Psoas muscle (tissue), 8 donors: ENCODE data around the gene SRI. TPM values are rescaled to one million over a fixed set of nuclear protein-coding genes. Genes with fewer than 3 reads are reported as not detected.

ENCODE experiments used
- ATAC-seq, 4 donors: fragments of 200-7000 bp; cut with Tn5 transposase; one replicate each; pipeline ENCODE4 v1.9.1; 2020; ENCODE audit warnings: moderate library complexity in 3 of 4, mild to moderate bottlenecking in 2 of 4
- DNase-seq, 2 donors: peaks; one replicate each; pipeline ENCODE4 v3.0.0-alpha.2; 2020
- H3K27ac ChIP-seq: fragments of 200-600 bp; one replicate; pipeline ENCODE4 v1.8.0; 2022
- H3K27me3 ChIP-seq, 3 donors: fragments of 200-600 bp in 1 of 3; one replicate each; pipeline versions ENCODE4 v1.6.1 to v1.8.0; 2013 to 2022; ENCODE audit warnings: low read length in 2 of 3, mild to moderate bottlenecking in 2 of 3, moderate library complexity in 1 of 3; ENCODE audit not compliant: insufficient read depth in 3 of 3
- H3K36me3 ChIP-seq, 2 donors: fragments of 200-600 bp in 1 of 2; one replicate each; pipeline versions ENCODE4 v1.6.1 to v1.8.0; 2013 to 2022; ENCODE audit warnings: low read depth in 1 of 2, mild to moderate bottlenecking in 1 of 2, moderate library complexity in 1 of 2; ENCODE audit not compliant: insufficient read depth in 1 of 2
- H3K4me1 ChIP-seq: fragments of 200-600 bp; one replicate; pipeline ENCODE4 v1.8.0; 2022
- H3K4me3 ChIP-seq: fragments of 200-600 bp; one replicate; pipeline ENCODE4 v1.8.0; 2022; ENCODE audit warnings: mild to moderate bottlenecking
- H3K9me3 ChIP-seq: fragments of 200-600 bp; one replicate; pipeline ENCODE4 v1.8.0; 2022
- CTCF ChIP-seq: fragments of 200-600 bp; IDR thresholded peaks from one replicate; pipeline ENCODE4 v1.8.0; 2022; ENCODE audit warnings: antibody characterized with exemption
- WGBS, 3 donors: extraction: QIAGEN DNeasy Blood & Tissue Kit; methylation state at CpG; one replicate each; pipeline versions ENCODE4 v1.1.6 to v1.1.7; 2013; 5-methylcytosine and 5-hydroxymethylcytosine counted together
- intact Hi-C, 2 donors: fragments of 100-400 bp; cut with DNase I; formaldehyde crosslinking; loops; one replicate each; pipeline versions ENCODE4 v1.11.0 to v1.14.2; 2022
- polyA plus RNA-seq, 3 donors: library from polyadenylated mRNA; stranded (reverse); fragments of 200-250 nt; gene quantifications; one replicate each; pipeline ENCODE4 v1.2.3, GENCODE V29; 2013
- total RNA-seq, 4 donors: library from RNA; stranded (reverse); fragmentation: NEBNext Ultra II Directional in 2 of 4; extraction: Animal tissue kit (Norgen Biotek cat#: 25700) in 2 of 4; gene quantifications; one replicate each; pipeline versions ENCODE4 v1.2.1 to v1.2.4, GENCODE V29; 2021 to 2023
- donor health status: healthy with polysubstance abuse.
- donor health status: DM: no; HTN: no; CAD: no; lungs with moderate emphysema.
- donor health status: Bipolar disorder and iron deficiency.
- donor health status: healthy.
- donor health status: DM: yes; HTN: yes; CAD: no.
- donor health status: DM: no; HTN: no; CAD: no.
- donor health status: DM: no; HTN: no; CAD: no.
- donor health status: DM: yes; HTN: yes; CAD: no.

Gene SRI
- total and polyA plus RNA-seq, 7 donors: 24.4 to 46.7 (median 38.0) TPM

DNA sequence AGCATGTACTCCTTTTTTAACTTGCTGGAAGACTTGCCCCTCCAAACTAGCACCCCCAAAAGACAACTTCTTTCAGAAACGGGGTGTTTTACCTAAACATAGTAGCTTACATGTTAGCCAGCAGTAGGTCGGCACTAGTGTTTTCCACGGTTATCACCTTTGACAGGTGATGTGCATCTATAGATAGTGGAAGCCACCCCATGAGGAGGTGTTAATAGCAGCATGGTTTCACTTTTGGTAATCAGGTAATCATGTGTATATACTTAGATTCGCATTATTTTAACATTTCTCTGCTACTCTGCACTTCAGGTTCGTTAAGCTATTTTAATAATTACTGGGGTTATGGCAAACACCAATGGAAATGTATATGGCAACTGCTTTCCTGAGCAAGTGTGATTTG is 17.6 kb downstream of the SRI start:
- Histone ChIP-seq H3K4me1 (no peaks in the 10 kb centered on the region), H3K36me3 (peaks cover 4 to 49% of the 10 kb centered on the region in 2 donors), H3K27ac (no peak overlapping the region), H3K4me3 (no peak overlapping the region), H3K27me3 (no peaks in the 10 kb centered on the region), H3K9me3 (no peaks in the 10 kb centered on the region)
- no peak for TF ChIP-seq CTCF
- no peak for DNase-seq
- no peak for ATAC-seq
- intact Hi-C loops: no loop called here
- WGBS, 3 donors: 85 to 88% (median 88%) methylated on average over 5 of the region's 5 CpGs

DNA sequence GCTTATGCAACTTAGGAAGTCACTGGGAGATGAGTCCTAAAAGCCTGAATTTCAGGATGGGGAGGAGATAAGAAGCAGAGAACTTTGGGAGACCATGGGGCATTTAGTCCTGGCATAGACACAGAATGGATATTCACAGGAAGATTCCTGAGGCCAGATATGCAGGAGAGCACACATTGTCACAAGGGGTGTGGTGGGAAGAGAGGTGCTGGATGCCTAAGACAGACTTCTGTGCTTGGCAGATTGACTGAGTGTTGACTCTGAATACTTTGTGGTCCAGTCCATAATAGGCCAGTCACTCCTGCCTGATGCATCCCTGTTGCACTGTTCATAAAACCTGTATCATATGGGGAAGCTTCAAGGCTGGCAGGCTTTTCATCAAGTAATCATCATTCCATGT is 18.5 kb downstream of the SRI start:
- Histone ChIP-seq H3K27ac (no peak overlapping the region), H3K4me3 (no peak overlapping the region), H3K9me3 (no peaks in the 10 kb centered on the region), H3K4me1 (no peaks in the 10 kb centered on the region), H3K36me3 (peaks cover 4 to 39% of the 10 kb centered on the region in 2 donors), H3K27me3 (no peaks in the 10 kb centered on the region)
- no peak for DNase-seq
- no peak for ATAC-seq
- intact Hi-C loops: no loop called here
- TF ChIP-seq CTCF: no peak

- no peak overlapping the region for H3K27ac ChIP-seq
- WGBS, 3 donors: 27 to 41% (median 38%) methylated on average over 4 of the region's 4 CpGs
Observed at GRCh38 chr7:88200789-88201188, 19.0 kb downstream of the SRI start.

GRCh38 chr7:88200261-88200660 is 19.6 kb downstream of the SRI start:
- DNase-seq (no peak), ATAC-seq (no peak)
- Histone ChIP-seq H3K27me3 (no peaks in the 10 kb centered on the region), H3K4me1 (no peaks in the 10 kb centered on the region), H3K36me3 (peaks cover 4 to 29% of the 10 kb centered on the region in 2 donors), H3K9me3 (no peaks in the 10 kb centered on the region), H3K27ac (no peak overlapping the region), H3K4me3 (no peak overlapping the region)
- no peak for TF ChIP-seq CTCF
- intact Hi-C loops: no loop called here
- WGBS, 3 donors: 48 to 67% (median 49%) methylated on average over 3 of the region's 3 CpGs

More at GRCh38 chr7:88200789-88201188, 19.0 kb downstream of the SRI start:
- no peak overlapping the region for H3K4me3 ChIP-seq
- no peak for DNase-seq
- H3K4me1 ChIP-seq: no peaks in the 10 kb centered on the region
- TF ChIP-seq CTCF: no peak
- no peak for ATAC-seq
- no peaks in the 10 kb centered on the region for H3K9me3 ChIP-seq
- peaks cover 4 to 34% of the 10 kb centered on the region in 2 donors for H3K36me3 ChIP-seq
- no peaks in the 10 kb centered on the region for H3K27me3 ChIP-seq
- intact Hi-C loops: no loop called here

DNA sequence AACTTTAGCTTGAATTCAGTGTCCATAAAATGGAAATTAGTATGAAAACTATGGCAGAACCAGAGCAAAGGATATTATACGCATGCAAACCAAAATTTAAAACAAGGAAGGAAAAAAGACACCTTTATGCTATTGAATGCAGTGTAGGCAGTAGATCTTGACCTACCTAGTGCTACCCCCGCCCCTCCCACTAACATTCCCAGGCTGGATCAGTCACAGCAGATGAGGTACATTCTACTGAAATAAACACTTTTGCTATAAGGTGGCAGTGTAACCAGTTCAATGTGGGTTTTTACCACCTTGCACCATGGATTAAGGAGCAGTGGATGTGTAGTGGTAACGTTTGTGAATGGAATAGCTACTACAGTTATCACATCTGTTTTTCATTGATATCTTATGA is 27.9 kb downstream of the SRI start:
- 79 to 88% (median 82%) methylated on average over 3 of the region's 3 CpGs for WGBS, 3 donors
- H3K27ac ChIP-seq: no peak overlapping the region
- no peak for TF ChIP-seq CTCF
- no peaks in the 10 kb centered on the region for H3K9me3 ChIP-seq
- H3K36me3 ChIP-seq: no peaks in the 10 kb centered on the region
- no peaks in the 10 kb centered on the region for H3K4me1 ChIP-seq
- no peak for DNase-seq
- H3K27me3 ChIP-seq: no peaks in the 10 kb centered on the region
- intact Hi-C loops: no loop called here
- no peak overlapping the region for H3K4me3 ChIP-seq
- ATAC-seq: no peak
